GM12878 (cell line): ENCODE measurements around the gene PTPRN2. TPM values are rescaled to one million over a fixed set of nuclear protein-coding genes. Genes with fewer than 3 reads are reported as not detected.

Experiments
- ATAC-seq: fragments of 200-7000 bp; cut with Tn5 transposase; 3 replicates; pipeline ENCODE4 v1.9.1; 2020; ENCODE audit warnings: mild to moderate bottlenecking, moderate library complexity
- BruUV-seq: library from RNA; stranded (reverse); fragments of 400-500 nt; replicated peaks from 2 replicates; lab custom pipeline; 2021; lab: Mats Ljungman, UMichigan
- CTCF ChIA-PET: fragments of 300-600 bp; sonication (Branson Sonifier 250); formaldehyde crosslinking; extraction: SDS; loops from one replicate; lab custom pipeline; 2021; ENCODE audit warnings: inconsistent platforms; lab: Yijun Ruan, JAX
- POLR2A ChIA-PET: fragments of 350-600 bp; formaldehyde crosslinking; extraction: SDS; loops from one replicate; lab custom pipeline; 2021; ENCODE audit warnings: inconsistent platforms; lab: Charles Lee
- RAD21 ChIA-PET: fragments of 300-600 bp; sonication (Branson Sonifier 250); formaldehyde crosslinking; loops from one replicate; lab custom pipeline; 2023; ENCODE audit warnings: antibody characterized with exemption; ENCODE audit not compliant: unreplicated experiment; lab: Charles Lee
- SMC1A ChIA-PET: fragments of 300-600 bp; sonication (Branson Sonifier 250); formaldehyde crosslinking; loops from one replicate; lab custom pipeline; 2023; ENCODE audit not compliant: unreplicated experiment, uncharacterized antibody; lab: Charles Lee
- DNase-seq: peaks from one replicate; pipeline ENCODE4 v3.0.0-alpha.2; 2011; ENCODE audit warnings: low read depth, low spot score
- FAIRE-seq: peaks from 3 replicates; lab custom pipeline; 2011; peaks lifted over from hg19 to GRCh38; lab: Jason Lieb, UNC
- H2AFZ ChIP-seq: 2 replicates; pipeline ENCODE4 v1.6.0; 2011; ENCODE audit warnings: low read depth, low read length, control low read depth; ENCODE audit not compliant: control insufficient read depth
- H3K27ac ChIP-seq: 2 replicates; pipeline ENCODE4 v1.5.1; 2011; ENCODE audit warnings: control low read depth; ENCODE audit not compliant: control insufficient read depth, insufficient read depth
- H3K27me3 ChIP-seq, 2 experiments: replicated peaks in 1 of 2; 2 replicates each; pipeline versions ENCODE4 v1.6.0 to v1.6.1; 2011; ENCODE audit warnings: low read length in 1 of 2; ENCODE audit not compliant: control insufficient read depth in 2 of 2, insufficient read depth in 2 of 2
- H3K36me3 ChIP-seq, 2 experiments: 2 replicates each; pipeline ENCODE4 v1.5.1; 2011; ENCODE audit warnings: low read length in 1 of 2; ENCODE audit not compliant: control insufficient read depth in 2 of 2, insufficient read depth in 2 of 2
- H3K4me1 ChIP-seq: 2 replicates; pipeline ENCODE4 v1.6.1; 2011; ENCODE audit warnings: mild to moderate bottlenecking, low read length, moderate library complexity, mixed read lengths; ENCODE audit not compliant: control insufficient read depth, insufficient read depth
- H3K4me2 ChIP-seq: 2 replicates; pipeline ENCODE4 v1.6.0; 2011; ENCODE audit warnings: control low read depth; ENCODE audit not compliant: control insufficient read depth, insufficient read depth
- H3K4me3 ChIP-seq: fragments of 200-600 bp; sonication (generic); 2 replicates; pipeline ENCODE4 v1.5.1; 2016
- H3K79me2 ChIP-seq: 2 replicates; pipeline ENCODE4 v1.6.0; 2011; ENCODE audit warnings: low read length; ENCODE audit not compliant: control insufficient read depth, insufficient read depth
- H3K9ac ChIP-seq: 2 replicates; pipeline ENCODE4 v1.8.0; 2011; ENCODE audit warnings: low read length, control low read depth, mixed read lengths; ENCODE audit not compliant: control insufficient read depth, insufficient read depth
- H3K9me3 ChIP-seq: replicated peaks from 3 replicates; pipeline ENCODE4 v1.5.1; 2011; ENCODE audit warnings: mild to moderate bottlenecking, low read length; ENCODE audit not compliant: control insufficient read depth, insufficient read depth
- H4K20me1 ChIP-seq: 2 replicates; pipeline ENCODE4 v1.6.0; 2011; ENCODE audit not compliant: control insufficient read depth, insufficient read depth
- ATF2 ChIP-seq: IDR thresholded peaks from 2 replicates; pipeline ENCODE4 v1.6.1; 2012; ENCODE audit warnings: low read length, inconsistent platforms
- CBX3 ChIP-seq: fragments of 200-600 bp; sonication (generic); IDR thresholded peaks from 2 replicates; pipeline ENCODE4 v1.6.1; 2016; ENCODE audit warnings: low read depth, borderline replicate concordance
- EP300 ChIP-seq, 2 experiments: fragments of 150-350 bp in 1 of 2; IDR thresholded peaks; 2 replicates each; pipeline ENCODE4 v1.6.1; 2011 to 2012; ENCODE audit warnings: low read depth in 2 of 2, low read length in 2 of 2, borderline replicate concordance in 1 of 2, improper control_type of control experiment in 1 of 2, inconsistent platforms in 1 of 2; ENCODE audit not compliant: control insufficient read depth in 1 of 2
- IRF3 ChIP-seq: fragments of 450-650 bp; IDR thresholded peaks from 2 replicates; pipeline ENCODE4 v1.6.1; 2014; ENCODE audit warnings: mild to moderate bottlenecking
- NKRF ChIP-seq: fragments of 450-650 bp; conservative IDR thresholded peaks from 2 replicates; pipeline ENCODE4 v1.6.1; 2017; ENCODE audit warnings: mild to moderate bottlenecking, moderate library complexity
- NR2C2 ChIP-seq: IDR thresholded peaks from 2 replicates; pipeline ENCODE4 v1.6.1; 2011; ENCODE audit warnings: borderline replicate concordance, low read depth; ENCODE audit not compliant: control insufficient read depth, insufficient read length
- RELB ChIP-seq: fragments of 450-650 bp; IDR thresholded peaks from 2 replicates; pipeline ENCODE4 v1.6.1; 2017; ENCODE audit warnings: low read depth, mild to moderate bottlenecking, moderate library complexity
- REST ChIP-seq: IDR thresholded peaks from 2 replicates; pipeline ENCODE4 v1.6.1; 2012; ENCODE audit warnings: mild to moderate bottlenecking, low read depth, low read length
- RUNX3 ChIP-seq: IDR thresholded peaks from 2 replicates; pipeline ENCODE4 v1.6.1; 2012; ENCODE audit warnings: low read length, inconsistent platforms
- SMAD5 ChIP-seq: IDR thresholded peaks from 2 replicates; pipeline ENCODE4 v1.6.1; 2016; ENCODE audit warnings: antibody characterized with exemption, low read depth
- TCF3 ChIP-seq: IDR thresholded peaks from 2 replicates; pipeline ENCODE4 v1.6.1; 2012; ENCODE audit warnings: low read depth, mild to moderate bottlenecking, low read length, borderline replicate concordance; ENCODE audit not compliant: insufficient read depth
- USF1 ChIP-seq: IDR thresholded peaks from 2 replicates; pipeline ENCODE4 v1.6.1; 2011; ENCODE audit warnings: borderline replicate concordance, low read depth, mild to moderate bottlenecking, moderate library complexity, mixed read lengths, low read length; ENCODE audit not compliant: insufficient read depth; ENCODE audit errors: extremely low read length
- YBX1 ChIP-seq: fragments of 450-650 bp; IDR thresholded peaks from 2 replicates; pipeline ENCODE4 v1.6.1; 2016; ENCODE audit warnings: antibody characterized with exemption
- WGBS: methylation state at CpG from one replicate; pipeline ENCODE4 v1.1.6; 2016; ENCODE audit warnings: low lambda C conversion rate; ENCODE audit not compliant: insufficient replicate concordance, insufficient coverage; ENCODE audit errors: missing lambda C conversion rate; 5-methylcytosine and 5-hydroxymethylcytosine counted together
- in situ Hi-C: fragments of 300-500 bp; cut with MboI; formaldehyde crosslinking; loops from 9 replicates; pipeline ENCODE4 v1.14.3; 2018; ENCODE audit warnings: mixed read lengths
- intact Hi-C: fragments of 100-400 bp; cut with micrococcal nuclease; formaldehyde crosslinking; loops from one replicate; pipeline ENCODE4 v1.14.2; 2022; ENCODE audit not compliant: unreplicated experiment
- polyA plus RNA-seq, 11 experiments: library from polyadenylated mRNA; depleted of rRNA in 4 of 11; unstranded in 6 of 11; stranded (reverse) in 5 of 11; fragments of >200 nt; fragmentation: Nextera tagmentation in 4 of 11; fragmentation: Illumina TruSeq in 1 of 11; extraction: Ambion mirVana in 4 of 11; extraction: Trizol in 1 of 11; gene quantifications; 1 replicate in 1 of 11; 2 replicates in 10 of 11; pipeline versions ENCODE4 v1.2.1 to v1.2.3, GENCODE V29; 2011 to 2016; ENCODE audit warnings: inconsistent platforms in 2 of 11, missing spikeins in 2 of 11, low read depth in 1 of 11
- total RNA-seq, 4 experiments: library from RNA; depleted of rRNA in 3 of 4; stranded (reverse); fragments of >200 nt in 3 of 4; fragmentation: Illumina TruSeq in 1 of 4; extraction: Trizol in 1 of 4; gene quantifications; 2 replicates each; pipeline versions ENCODE4 v1.2.1 to v1.2.3, GENCODE V29; 2013 to 2021

Gene PTPRN2
- total and polyA plus RNA-seq, 10 of the 15 experiments (the other 5 are each of a cell fraction or from before 2014, with no cell fraction given): 5.4 TPM; not detected in 9

- Histone ChIP-seq H3K79me2 (no peaks in the 10 kb centered on the region), H3K27ac (no peak overlapping the region), H3K9ac (no peak overlapping the region), H3K27me3 (no peaks in the 10 kb centered on the region), H3K4me3 (no peak overlapping the region), H3K4me2 (no peak overlapping the region), H4K20me1 (no peaks in the 10 kb centered on the region), H3K9me3 (no peaks in the 10 kb centered on the region; the same call in 2 of the 3 replicates), H2AFZ (no peak overlapping the region), H3K4me1 (no peaks in the 10 kb centered on the region), H3K36me3 (no peaks in the 10 kb centered on the region)
- in situ Hi-C loops: no loop called here
- FAIRE-seq: no peak
- DNase-seq: no peak
- CTCF ChIA-PET: interaction anchor here (0.7 kb wide), 1 partner anchor 17 kb away, joined by 3 read pairs; no protein-coding TSS in a partner anchor
- POLR2A ChIA-PET: no interaction called here
- WGBS: 56% methylated on average over 15 of the region's 15 CpGs
- BruUV-seq: no TSS peak
- ATAC-seq: no peak
- intact Hi-C loops: no loop called here
- SMC1A ChIA-PET: no interaction called here
- RAD21 ChIA-PET: no interaction called here
- no peak for TF ChIP-seq RUNX3
- no peak for TF ChIP-seq NKRF
- TF ChIP-seq USF1: no peak
- TF ChIP-seq YBX1: no peak
- no peak for TF ChIP-seq TCF3
- TF ChIP-seq CBX3: no peak
- no peak for TF ChIP-seq EP300 (IDR thresholded peaks at IDR 0.05; ENCODE audit: borderline replicate concordance in 1 of 2, control insufficient read depth in 1 of 2, low read depth in 2 of 2, low read length in 2 of 2)
- TF ChIP-seq ATF2: no peak
- TF ChIP-seq SMAD5: no peak
- TF ChIP-seq REST: no peak
- no peak for TF ChIP-seq RELB
- TF ChIP-seq IRF3: no peak
- no peak for TF ChIP-seq NR2C2
These were observed 602.0 kb downstream of the PTPRN2 start for GRCh38 chr7:157985636-157986035.
